H1 (cell line): ENCODE results near the gene ASTL.

Experiments
- BACH1 ChIP-seq: IDR thresholded peaks from 2 replicates; pipeline ENCODE4 v1.6.1; 2012; ENCODE audit warnings: low read length, improper control_type of control experiment
- CREB1 ChIP-seq: IDR thresholded peaks from 2 replicates; pipeline ENCODE4 v1.6.1; 2012; ENCODE audit warnings: inconsistent platforms
- EGR1 ChIP-seq: IDR thresholded peaks from 2 replicates; pipeline ENCODE4 v1.6.1; 2011; ENCODE audit warnings: low read depth, low read length, borderline replicate concordance
- EP300 ChIP-seq, 2 experiments: IDR thresholded peaks; 1 replicate in 1 of 2; 2 replicates in 1 of 2; pipeline ENCODE4 v1.6.1; 2011 to 2012; ENCODE audit warnings: low read depth in 2 of 2, low read length in 2 of 2, mild to moderate bottlenecking in 2 of 2, borderline replicate concordance in 1 of 2, inconsistent platforms in 1 of 2, moderate library complexity in 1 of 2
- EZH2 ChIP-seq: fragments of 200-600 bp; sonication (generic); IDR thresholded peaks from 2 replicates; pipeline ENCODE4 v1.7.1; 2012; ENCODE audit warnings: low read depth, mild to moderate bottlenecking, moderate library complexity, low read length, inconsistent platforms; ENCODE audit not compliant: severe bottlenecking
- FOSL1 ChIP-seq: IDR thresholded peaks from 2 replicates; pipeline ENCODE4 v1.6.1; 2011; ENCODE audit warnings: mild to moderate bottlenecking, low read depth, low read length, moderate library complexity; ENCODE audit not compliant: insufficient read depth
- JUN ChIP-seq: IDR thresholded peaks from 2 replicates; pipeline ENCODE4 v1.6.1; 2011; ENCODE audit warnings: low read depth, mild to moderate bottlenecking, improper control_type of control experiment, low read length
- JUND ChIP-seq: IDR thresholded peaks from 2 replicates; pipeline ENCODE4 v1.6.1; 2011; ENCODE audit warnings: mild to moderate bottlenecking, improper control_type of control experiment, low read length
- POLR2A ChIP-seq, 2 experiments: IDR thresholded peaks; 1 replicate in 1 of 2; 2 replicates in 1 of 2; pipeline ENCODE4 v1.6.1; 2011; ENCODE audit warnings: low read depth in 2 of 2, low read length in 2 of 2, mild to moderate bottlenecking in 2 of 2; ENCODE audit errors: control extremely low read depth in 1 of 2
- TF ChIP-seq, protein P1 (sequence below), 3 experiments: IDR thresholded peaks; 1 replicate in 2 of 3; 2 replicates in 1 of 3; pipeline versions ENCODE4 v1.5.1 to v1.6.1; 2011; ENCODE audit warnings: low read length in 3 of 3, mild to moderate bottlenecking in 3 of 3, inconsistent platforms in 2 of 3, low read depth in 1 of 3, moderate library complexity in 1 of 3; ENCODE audit not compliant: insufficient read depth in 1 of 3; ENCODE audit errors: control extremely low read depth in 1 of 3
- TF ChIP-seq, protein P2 (sequence below): IDR thresholded peaks from 2 replicates; pipeline ENCODE4 v1.6.1; 2012; ENCODE audit warnings: inconsistent platforms
- TF ChIP-seq, protein P3 (sequence below): IDR thresholded peaks from 2 replicates; pipeline ENCODE4 v1.6.1; 2011; ENCODE audit warnings: low read depth, mild to moderate bottlenecking, low read length; ENCODE audit not compliant: insufficient read depth

DNA sequence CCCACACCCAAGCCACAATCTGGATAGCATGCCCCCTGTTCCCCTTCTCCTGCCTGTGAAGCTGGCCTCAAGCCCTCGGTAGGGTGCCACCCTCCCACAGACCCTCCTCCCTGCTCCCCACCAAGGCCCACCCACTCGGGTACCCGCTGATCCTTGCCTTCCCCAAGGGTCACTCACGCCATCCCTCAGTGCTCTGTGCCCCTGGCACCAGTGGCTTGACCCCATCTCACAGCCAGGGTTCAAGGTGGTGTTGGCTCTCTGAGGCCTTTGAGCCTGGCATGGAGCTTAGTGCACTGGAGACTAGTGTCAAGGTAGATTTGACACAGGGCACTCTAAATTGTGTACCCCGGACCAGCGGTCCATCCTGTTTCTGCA lies 33.8 kb downstream of the ASTL start:
- TF ChIP-seq JUN (no peak), EZH2 (no peak), BACH1 (no peak), JUND (no peak), EGR1 (no peak), EP300 (IDR thresholded peaks at IDR 0.05; ENCODE audit: borderline replicate concordance in 1 of 2, low read depth in 2 of 2, low read length in 2 of 2) (no peak), CREB1 (no peak), FOSL1 (no peak), POLR2A (IDR thresholded peaks at IDR 0.05; ENCODE audit: control extremely low read depth in 1 of 2, low read depth in 2 of 2, low read length in 2 of 2) (no peak)
- TF ChIP-seq, protein P1, sequence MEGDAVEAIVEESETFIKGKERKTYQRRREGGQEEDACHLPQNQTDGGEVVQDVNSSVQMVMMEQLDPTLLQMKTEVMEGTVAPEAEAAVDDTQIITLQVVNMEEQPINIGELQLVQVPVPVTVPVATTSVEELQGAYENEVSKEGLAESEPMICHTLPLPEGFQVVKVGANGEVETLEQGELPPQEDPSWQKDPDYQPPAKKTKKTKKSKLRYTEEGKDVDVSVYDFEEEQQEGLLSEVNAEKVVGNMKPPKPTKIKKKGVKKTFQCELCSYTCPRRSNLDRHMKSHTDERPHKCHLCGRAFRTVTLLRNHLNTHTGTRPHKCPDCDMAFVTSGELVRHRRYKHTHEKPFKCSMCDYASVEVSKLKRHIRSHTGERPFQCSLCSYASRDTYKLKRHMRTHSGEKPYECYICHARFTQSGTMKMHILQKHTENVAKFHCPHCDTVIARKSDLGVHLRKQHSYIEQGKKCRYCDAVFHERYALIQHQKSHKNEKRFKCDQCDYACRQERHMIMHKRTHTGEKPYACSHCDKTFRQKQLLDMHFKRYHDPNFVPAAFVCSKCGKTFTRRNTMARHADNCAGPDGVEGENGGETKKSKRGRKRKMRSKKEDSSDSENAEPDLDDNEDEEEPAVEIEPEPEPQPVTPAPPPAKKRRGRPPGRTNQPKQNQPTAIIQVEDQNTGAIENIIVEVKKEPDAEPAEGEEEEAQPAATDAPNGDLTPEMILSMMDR (IDR thresholded peaks at IDR 0.05; ENCODE audit: control extremely low read depth in 1 of 3, insufficient read depth in 1 of 3, low read depth in 1 of 3, low read length in 3 of 3), result no peak
- TF ChIP-seq, protein P2, sequence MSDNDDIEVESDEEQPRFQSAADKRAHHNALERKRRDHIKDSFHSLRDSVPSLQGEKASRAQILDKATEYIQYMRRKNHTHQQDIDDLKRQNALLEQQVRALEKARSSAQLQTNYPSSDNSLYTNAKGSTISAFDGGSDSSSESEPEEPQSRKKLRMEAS, result no peak
- TF ChIP-seq, protein P3, sequence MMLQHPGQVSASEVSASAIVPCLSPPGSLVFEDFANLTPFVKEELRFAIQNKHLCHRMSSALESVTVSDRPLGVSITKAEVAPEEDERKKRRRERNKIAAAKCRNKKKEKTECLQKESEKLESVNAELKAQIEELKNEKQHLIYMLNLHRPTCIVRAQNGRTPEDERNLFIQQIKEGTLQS, result no peak
